MCF 10A (cell line): ENCODE results near the gene MAD1L1. TPM values are rescaled to one million over a fixed set of nuclear protein-coding genes. Genes with fewer than 3 reads are reported as not detected.

Experiments used
- BruUV-seq: library from RNA; stranded (reverse); fragments of 400-500 nt; replicated peaks from 2 replicates; lab custom pipeline; 2021; lab: Mats Ljungman, UMichigan
- CTCF ChIA-PET: fragments of 300-600 bp; sonication (Branson Sonifier 250); formaldehyde crosslinking; extraction: SDS; loops from one replicate; lab custom pipeline; 2021; ENCODE audit warnings: antibody characterized with exemption, inconsistent platforms; lab: Yijun Ruan, JAX
- POLR2A ChIA-PET: fragments of 300-600, 350-650 bp; sonication (Branson Sonifier 250); formaldehyde crosslinking; extraction: SDS; loops from one replicate; lab custom pipeline; 2020; ENCODE audit warnings: antibody characterized with exemption, inconsistent platforms; lab: Yijun Ruan, JAX
- DNase-seq: peaks from one replicate; pipeline ENCODE4 v3.0.0-alpha.2; 2018; ENCODE audit not compliant: unreplicated experiment
- H3K27ac Mint-ChIP-seq: one replicate; pipeline ENCODE4 v1.8.0; 2022; ENCODE audit warnings: mild to moderate bottlenecking, low read depth, mixed read lengths; ENCODE audit not compliant: unreplicated experiment
- H3K27me3 Mint-ChIP-seq: one replicate; pipeline ENCODE4 v1.8.0; 2022; ENCODE audit warnings: mixed read lengths; ENCODE audit not compliant: insufficient read depth, unreplicated experiment
- H3K36me3 Mint-ChIP-seq: one replicate; pipeline ENCODE4 v1.8.0; 2022; ENCODE audit warnings: mild to moderate bottlenecking, moderate library complexity, mixed read lengths; ENCODE audit not compliant: insufficient read depth, unreplicated experiment
- H3K4me1 Mint-ChIP-seq: one replicate; pipeline ENCODE4 v1.8.0; 2022; ENCODE audit warnings: mixed read lengths; ENCODE audit not compliant: insufficient read depth, unreplicated experiment
- H3K4me3 Mint-ChIP-seq: one replicate; pipeline ENCODE4 v1.8.0; 2022; ENCODE audit warnings: mild to moderate bottlenecking, moderate library complexity, mixed read lengths; ENCODE audit not compliant: unreplicated experiment
- H3K9me3 Mint-ChIP-seq: one replicate; pipeline ENCODE4 v1.8.0; 2022; ENCODE audit warnings: mixed read lengths; ENCODE audit not compliant: unreplicated experiment
- CTCF ChIP-seq: fragments of 200-600 bp; IDR thresholded peaks from one replicate; pipeline ENCODE4 v1.8.0; 2022; ENCODE audit warnings: antibody characterized with exemption, mild to moderate bottlenecking; ENCODE audit not compliant: unreplicated experiment
- intact Hi-C: fragments of 100-400 bp; cut with micrococcal nuclease; formaldehyde crosslinking; loops from 2 replicates; pipeline ENCODE4 v1.14.1; 2022
- total RNA-seq: library from RNA; stranded (reverse); gene quantifications from 2 replicates; pipeline ENCODE4 v1.2.3, GENCODE V29; 2022

The MAD1L1 gene
- total RNA-seq, 1 experiment from 2014 or later: 25.2 TPM

GRCh38 chr7:2010101-2010500 is 222.6 kb downstream of the MAD1L1 start:
- ChIA-PET CTCF (no interaction called here), POLR2A (no interaction called here)
- BruUV-seq: no TSS peak
- Mint-ChIP-seq H3K4me3 (no peak overlapping the region), H3K36me3 (peaks cover 4% of the 10 kb centered on the region), H3K4me1 (no peaks in the 10 kb centered on the region), H3K27ac (no peak overlapping the region), H3K9me3 (no peaks in the 10 kb centered on the region), H3K27me3 (no peaks in the 10 kb centered on the region)
- intact Hi-C loops: no loop called here
- no peak for DNase-seq
- no peak for TF ChIP-seq CTCF

GRCh38 chr7:2009541-2010001 is 223.2 kb downstream of the MAD1L1 start:
- no peak overlapping the region for H3K27ac Mint-ChIP-seq
- H3K36me3 Mint-ChIP-seq: peaks cover 4% of the 10 kb centered on the region
- DNase-seq: no peak
- H3K4me1 Mint-ChIP-seq: no peaks in the 10 kb centered on the region
- H3K4me3 Mint-ChIP-seq: no peak overlapping the region
- POLR2A ChIA-PET: no interaction called here
- BruUV-seq: no TSS peak
- intact Hi-C loops: no loop called here
- CTCF ChIA-PET: interaction anchor here (0.6 kb wide), 1 partner anchor 341 kb away, joined by 4 read pairs; no protein-coding TSS in a partner anchor
- no peak for TF ChIP-seq CTCF
- H3K9me3 Mint-ChIP-seq: no peaks in the 10 kb centered on the region
- no peaks in the 10 kb centered on the region for H3K27me3 Mint-ChIP-seq

GRCh38 chr7:2008936-2009540 is 223.7 kb downstream of the MAD1L1 start:
- ChIA-PET CTCF (interaction anchor here (0.6 kb wide), 1 partner anchor 342 kb away, joined by 4 read pairs; no protein-coding TSS in a partner anchor), POLR2A (no interaction called here)
- Mint-ChIP-seq H3K27ac (no peak overlapping the region), H3K9me3 (no peaks in the 10 kb centered on the region), H3K4me3 (no peak overlapping the region), H3K36me3 (peaks cover 4% of the 10 kb centered on the region), H3K27me3 (no peaks in the 10 kb centered on the region), H3K4me1 (no peaks in the 10 kb centered on the region)
- no TSS peak for BruUV-seq
- no peak for DNase-seq
- no peak for TF ChIP-seq CTCF
- intact Hi-C loops: no loop called here

GRCh38 chr7:2008101-2008935 is 224.4 kb downstream of the MAD1L1 start:
- intact Hi-C loops: no loop called here
- ChIA-PET POLR2A (no interaction called here), CTCF (no interaction called here)
- H3K27me3 Mint-ChIP-seq: no peaks in the 10 kb centered on the region
- no peak overlapping the region for H3K4me3 Mint-ChIP-seq
- H3K4me1 Mint-ChIP-seq: no peaks in the 10 kb centered on the region
- H3K36me3 Mint-ChIP-seq: peaks cover 4% of the 10 kb centered on the region
- H3K9me3 Mint-ChIP-seq: no peaks in the 10 kb centered on the region
- DNase-seq: no peak
- BruUV-seq: no TSS peak
- TF ChIP-seq CTCF: no peak
- no peak overlapping the region for H3K27ac Mint-ChIP-seq
